Lung (tissue), 12 donors: ENCODE measurements around the gene VEPH1. TPM values are rescaled to one million over a fixed set of nuclear protein-coding genes. Genes with fewer than 3 reads are reported as not detected.

Experiments
- ATAC-seq: fragments of 200-7000 bp; cut with Tn5 transposase; one replicate; pipeline ENCODE4 v1.9.1; 2020; ENCODE audit warnings: moderate number of reproducible peaks; ENCODE audit not compliant: insufficient read depth, low FRiP score
- DNase-seq, 3 donors: peaks; one replicate each; pipeline ENCODE4 v3.0.0-alpha.2; 2013 to 2017
- H3K27ac ChIP-seq, 2 donors: one replicate each; pipeline ENCODE4 v1.5.1; 2013; ENCODE audit warnings: mild to moderate bottlenecking in 2 of 2, moderate library complexity in 2 of 2, control low read depth in 1 of 2, inconsistent platforms in 1 of 2, low read depth in 1 of 2, low read length in 1 of 2
- H3K27me3 ChIP-seq, 3 donors: one replicate each; pipeline ENCODE4 v1.5.1; 2013; ENCODE audit warnings: low read length in 2 of 3; ENCODE audit not compliant: control insufficient read depth in 3 of 3, insufficient read depth in 3 of 3
- H3K36me3 ChIP-seq, 4 donors: one replicate each; pipeline ENCODE4 v1.5.1; 2013; ENCODE audit warnings: low read length in 4 of 4, mild to moderate bottlenecking in 1 of 4, moderate library complexity in 1 of 4; ENCODE audit not compliant: control insufficient read depth in 4 of 4, insufficient read depth in 4 of 4
- H3K4me1 ChIP-seq, 5 donors: one replicate each; pipeline ENCODE4 v1.5.1; 2013; ENCODE audit warnings: low read length in 5 of 5, mild to moderate bottlenecking in 2 of 5, moderate library complexity in 1 of 5; ENCODE audit not compliant: control insufficient read depth in 5 of 5, insufficient read depth in 5 of 5
- H3K4me3 ChIP-seq: one replicate; pipeline ENCODE4 v1.5.1; 2013; ENCODE audit warnings: mild to moderate bottlenecking, control low read depth, moderate library complexity
- H3K9ac ChIP-seq, 2 donors: one replicate each; pipeline ENCODE4 v1.5.1; 2013; ENCODE audit warnings: low read length in 2 of 2, control low read depth in 1 of 2; ENCODE audit not compliant: insufficient read depth in 1 of 2
- H3K9me3 ChIP-seq, 4 donors: one replicate each; pipeline ENCODE4 v1.5.1; 2013; ENCODE audit warnings: low read length in 3 of 4, mild to moderate bottlenecking in 1 of 4, moderate library complexity in 1 of 4; ENCODE audit not compliant: control insufficient read depth in 4 of 4, insufficient read depth in 3 of 4
- WGBS, 2 donors: extraction: QIAGEN DNeasy Blood & Tissue Kit; methylation state at CpG; one replicate each; pipeline ENCODE4 v1.1.7; 2013; 5-methylcytosine and 5-hydroxymethylcytosine counted together
- polyA plus RNA-seq, 2 donors: library from polyadenylated mRNA; stranded (reverse); fragments of 200-250 nt; gene quantifications; one replicate each; pipeline ENCODE4 v1.2.1, GENCODE V29; 2013
- total RNA-seq, 2 donors: library from RNA; depleted of rRNA in 1 of 2; stranded (reverse); fragments of >200 nt in 1 of 2; gene quantifications; one replicate each; pipeline ENCODE4 v1.2.1, GENCODE V29; 2014 to 2021
- TF ChIP-seq, protein P1 (sequence below): IDR thresholded peaks from 2 replicates; pipeline ENCODE4 v1.5.1; 2012; ENCODE audit warnings: mild to moderate bottlenecking; ENCODE audit errors: control extremely low read depth, extremely low read depth
- donor health status: control.
- donor health status: control.
- donor health status: Bipolar disorder and iron deficiency.
- donor health status: healthy.
- donor health status: DM: yes; HTN: yes; CAD: no.

VEPH1 gene
- total and polyA plus RNA-seq, 4 donors, result 14.6 to 237 (median 65.5) TPM

DNA sequence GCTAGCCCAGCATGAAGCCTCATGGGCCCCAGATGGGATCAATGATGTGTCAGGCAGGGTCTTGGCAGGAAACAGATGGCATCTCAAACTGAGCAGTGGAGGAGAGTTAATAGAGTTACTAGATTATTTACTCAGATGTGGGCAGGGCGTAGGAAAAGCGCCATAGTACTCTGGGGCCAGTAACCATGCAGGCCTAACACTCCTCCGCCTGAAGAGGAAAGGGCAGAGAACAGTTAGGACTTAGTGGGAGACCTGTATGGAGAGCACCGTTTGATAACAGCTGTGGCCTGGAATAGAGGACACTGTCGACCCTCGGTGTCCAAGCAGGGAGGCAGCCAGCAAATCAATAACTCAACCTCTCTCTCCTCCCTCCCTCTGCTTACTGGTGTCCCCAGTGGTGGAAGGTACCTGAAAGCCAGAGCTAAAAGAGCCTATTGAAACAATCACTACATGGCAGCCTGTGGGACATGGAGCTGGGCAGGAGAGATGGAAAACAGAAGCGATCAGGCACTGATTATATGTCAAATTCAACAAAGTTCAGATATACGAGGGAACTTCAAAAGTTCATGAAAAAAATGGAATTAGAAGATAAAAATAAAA, 231.8 kb downstream of the VEPH1 start:
- 88 to 89% methylated on average over 8 of the region's 8 CpGs for WGBS, 2 donors
- ATAC-seq (no peak), DNase-seq (no peak)
- no peaks in the 10 kb centered on the region for H3K27me3 ChIP-seq
- H3K4me1 ChIP-seq, result no peaks in the 10 kb centered on the region
- no peak overlapping the region for H3K27ac ChIP-seq
- H3K36me3 ChIP-seq, result no peaks in the 10 kb centered on the region
- TF ChIP-seq, protein P1, sequence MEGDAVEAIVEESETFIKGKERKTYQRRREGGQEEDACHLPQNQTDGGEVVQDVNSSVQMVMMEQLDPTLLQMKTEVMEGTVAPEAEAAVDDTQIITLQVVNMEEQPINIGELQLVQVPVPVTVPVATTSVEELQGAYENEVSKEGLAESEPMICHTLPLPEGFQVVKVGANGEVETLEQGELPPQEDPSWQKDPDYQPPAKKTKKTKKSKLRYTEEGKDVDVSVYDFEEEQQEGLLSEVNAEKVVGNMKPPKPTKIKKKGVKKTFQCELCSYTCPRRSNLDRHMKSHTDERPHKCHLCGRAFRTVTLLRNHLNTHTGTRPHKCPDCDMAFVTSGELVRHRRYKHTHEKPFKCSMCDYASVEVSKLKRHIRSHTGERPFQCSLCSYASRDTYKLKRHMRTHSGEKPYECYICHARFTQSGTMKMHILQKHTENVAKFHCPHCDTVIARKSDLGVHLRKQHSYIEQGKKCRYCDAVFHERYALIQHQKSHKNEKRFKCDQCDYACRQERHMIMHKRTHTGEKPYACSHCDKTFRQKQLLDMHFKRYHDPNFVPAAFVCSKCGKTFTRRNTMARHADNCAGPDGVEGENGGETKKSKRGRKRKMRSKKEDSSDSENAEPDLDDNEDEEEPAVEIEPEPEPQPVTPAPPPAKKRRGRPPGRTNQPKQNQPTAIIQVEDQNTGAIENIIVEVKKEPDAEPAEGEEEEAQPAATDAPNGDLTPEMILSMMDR, result no peak
- no peak overlapping the region for H3K4me3 ChIP-seq
- H3K9ac ChIP-seq, result no peak overlapping the region
- H3K9me3 ChIP-seq, result no peaks in the 10 kb centered on the region

DNA sequence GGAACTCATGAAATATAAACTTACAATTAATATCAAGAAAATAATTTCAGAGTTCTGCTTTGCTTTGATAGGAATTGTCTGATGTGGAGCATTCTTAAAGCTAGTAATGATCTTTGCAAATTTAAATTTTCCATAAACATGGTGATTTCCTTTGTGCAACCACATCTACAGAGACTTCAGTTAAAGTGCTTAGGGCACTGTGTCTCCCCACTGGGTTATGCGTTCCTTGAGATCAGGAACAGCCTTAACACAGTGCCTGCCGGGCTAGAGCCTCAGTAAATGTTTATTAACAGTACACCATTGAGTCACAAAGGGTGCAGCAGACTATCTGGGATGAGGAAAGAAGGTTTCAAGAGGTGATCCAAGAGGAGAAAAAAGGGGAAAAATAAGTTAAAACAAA, 235.2 kb downstream of the VEPH1 start:
- Histone ChIP-seq H3K36me3 (no peaks in the 10 kb centered on the region), H3K4me1 (no peaks in the 10 kb centered on the region), H3K27me3 (no peaks in the 10 kb centered on the region), H3K9ac (no peak overlapping the region), H3K27ac (no peak overlapping the region), H3K4me3 (no peak overlapping the region), H3K9me3 (no peaks in the 10 kb centered on the region)
- DNase-seq (no peak), ATAC-seq (no peak)
- WGBS, 2 donors, result 93 to 96% methylated on average over 2 of the region's 2 CpGs
- TF ChIP-seq, protein P1, result no peak

DNA sequence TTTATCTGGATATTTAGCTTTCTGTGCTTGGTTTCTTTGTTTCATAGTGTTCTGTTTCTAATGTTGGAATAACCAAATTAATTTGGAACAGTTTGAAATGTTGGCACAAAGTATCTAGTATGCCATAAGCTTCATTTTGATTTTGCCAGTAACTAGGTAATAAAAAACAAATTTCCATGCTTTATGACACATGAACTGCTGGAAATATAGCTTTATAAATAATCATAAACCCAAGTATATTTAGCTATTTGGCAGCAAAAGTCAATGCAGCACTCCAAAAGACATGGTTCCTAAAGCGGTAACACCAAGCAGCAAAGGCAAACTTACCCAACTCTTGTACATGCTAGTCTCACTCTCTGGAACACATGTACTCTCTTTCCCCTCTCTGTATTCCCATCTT, 237.3 kb downstream of the VEPH1 start:
- H3K36me3 ChIP-seq, result no peaks in the 10 kb centered on the region
- WGBS, 2 donors, result 96 to 98% methylated on average over 1 of the region's 1 CpG
- ATAC-seq, result no peak

More for the DNA sequence above, 237.3 kb downstream of the VEPH1 start:
- TF ChIP-seq, protein P1, result no peak
- Histone ChIP-seq H3K9ac (no peak overlapping the region), H3K27ac (no peak overlapping the region), H3K4me1 (no peaks in the 10 kb centered on the region), H3K4me3 (no peak overlapping the region), H3K27me3 (no peaks in the 10 kb centered on the region), H3K9me3 (no peaks in the 10 kb centered on the region)
- no peak for DNase-seq
